ENCODE results near the gene ANAPC2.
A peak's percentile ranks its signal among the peaks of the same experiment; 100 is the strongest.

Gene ANAPC2

GRCh38 chr9:137221095-137221505 lies 32.7 kb upstream of the ANAPC2 start:
- Mint-ChIP-seq H3K4me3 (no peak overlapping the region), H3K27me3 (no peaks in the 10 kb centered on the region), H3K36me3 (no peaks in the 10 kb centered on the region), H3K4me1 (peaks cover 3% of the 10 kb centered on the region), H3K9me3 (no peaks in the 10 kb centered on the region), H3K27ac (no peak overlapping the region)

- Mint-ChIP-seq H3K9me3 (no peaks in the 10 kb centered on the region), H3K36me3 (no peaks in the 10 kb centered on the region)
These were observed 32.1 kb upstream of the ANAPC2 start for GRCh38 chr9:137220317-137221094.

DNA sequence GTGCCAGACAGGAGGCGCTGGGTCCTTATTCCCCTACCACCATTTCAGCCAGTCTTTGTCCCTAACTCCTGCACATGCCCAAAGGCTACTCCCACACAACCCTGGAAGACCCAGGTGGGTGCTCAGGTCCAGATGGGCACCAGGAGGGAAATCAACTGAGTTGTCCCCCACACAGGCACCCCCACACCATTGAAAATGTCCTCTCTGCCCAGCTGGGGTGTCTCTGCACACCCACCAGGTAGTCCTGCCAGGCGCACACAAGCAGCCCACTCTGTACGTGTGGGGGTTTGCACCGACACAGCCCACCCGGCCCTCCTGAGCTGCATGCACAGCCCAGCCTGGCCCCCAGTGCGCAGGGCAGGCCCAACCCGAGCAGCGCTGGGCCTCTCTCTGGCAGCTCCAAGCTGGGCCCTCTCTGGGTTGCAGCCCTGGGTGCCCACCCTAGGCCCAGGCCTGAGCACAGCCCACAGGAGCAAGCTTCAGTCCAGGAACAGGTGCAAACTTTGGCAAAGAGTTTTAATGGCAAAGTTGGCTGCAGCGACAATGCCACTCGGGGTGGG lies 31.5 kb upstream of the ANAPC2 start:
- Mint-ChIP-seq H3K4me3 (no peak overlapping the region), H3K9me3 (no peaks in the 10 kb centered on the region), H3K36me3 (no peaks in the 10 kb centered on the region), H3K4me1 (peaks cover 3% of the 10 kb centered on the region), H3K27ac (no peak overlapping the region), H3K27me3 (no peaks in the 10 kb centered on the region)

More at GRCh38 chr9:137220317-137221094, 32.1 kb upstream of the ANAPC2 start:
- H3K27me3 Mint-ChIP-seq: no peaks in the 10 kb centered on the region
- H3K4me1 Mint-ChIP-seq: peaks cover 3% of the 10 kb centered on the region
- no peak overlapping the region for H3K4me3 Mint-ChIP-seq
- H3K27ac Mint-ChIP-seq: peak overlapping the region; percentile 72

DNA sequence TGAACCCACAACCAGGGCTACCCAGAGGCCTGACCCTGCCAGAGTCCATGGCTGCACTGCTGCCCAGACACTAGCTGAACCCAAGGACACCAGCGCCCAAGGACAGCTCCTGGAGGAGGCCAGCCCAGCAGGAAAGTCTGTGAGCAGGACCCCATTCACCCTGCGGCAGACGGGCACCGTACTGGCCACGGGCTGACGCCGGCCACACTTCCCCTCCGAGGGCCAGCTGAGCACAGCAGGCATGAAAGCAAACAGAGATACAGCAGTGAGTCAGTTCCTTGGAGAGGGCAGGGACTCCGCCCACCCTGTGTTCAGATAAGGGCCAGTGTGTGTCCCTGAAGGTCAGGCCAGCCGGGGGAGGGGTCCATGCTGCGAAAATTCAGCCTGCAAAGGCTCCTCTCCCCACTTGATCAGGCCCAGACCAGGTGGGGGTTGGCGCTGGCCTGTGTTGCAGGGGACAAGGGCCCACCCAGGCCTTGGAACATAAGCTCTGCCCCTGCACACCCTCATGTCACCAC lies 30.5 kb upstream of the ANAPC2 start:
- H3K4me3 Mint-ChIP-seq: no peak overlapping the region

GRCh38 chr9:137218212-137218753 lies 29.9 kb upstream of the ANAPC2 start:
- Mint-ChIP-seq H3K27me3 (no peaks in the 10 kb centered on the region), H3K36me3 (no peaks in the 10 kb centered on the region), H3K4me3 (no peak overlapping the region), H3K4me1 (peaks cover 3% of the 10 kb centered on the region), H3K27ac (no peak overlapping the region), H3K9me3 (no peaks in the 10 kb centered on the region)

More for the DNA sequence above, 30.5 kb upstream of the ANAPC2 start:
- Mint-ChIP-seq H3K27me3 (no peaks in the 10 kb centered on the region), H3K27ac (no peak overlapping the region), H3K36me3 (no peaks in the 10 kb centered on the region), H3K9me3 (no peaks in the 10 kb centered on the region), H3K4me1 (peaks cover 3% of the 10 kb centered on the region)

GRCh38 chr9:137217276-137218211 lies 29.2 kb upstream of the ANAPC2 start:
- H3K9me3 Mint-ChIP-seq: no peaks in the 10 kb centered on the region
- H3K27ac Mint-ChIP-seq: no peak overlapping the region
- no peak overlapping the region for H3K4me3 Mint-ChIP-seq
- no peaks in the 10 kb centered on the region for H3K27me3 Mint-ChIP-seq
- H3K36me3 Mint-ChIP-seq: no peaks in the 10 kb centered on the region
- H3K4me1 Mint-ChIP-seq: no peaks in the 10 kb centered on the region

DNA sequence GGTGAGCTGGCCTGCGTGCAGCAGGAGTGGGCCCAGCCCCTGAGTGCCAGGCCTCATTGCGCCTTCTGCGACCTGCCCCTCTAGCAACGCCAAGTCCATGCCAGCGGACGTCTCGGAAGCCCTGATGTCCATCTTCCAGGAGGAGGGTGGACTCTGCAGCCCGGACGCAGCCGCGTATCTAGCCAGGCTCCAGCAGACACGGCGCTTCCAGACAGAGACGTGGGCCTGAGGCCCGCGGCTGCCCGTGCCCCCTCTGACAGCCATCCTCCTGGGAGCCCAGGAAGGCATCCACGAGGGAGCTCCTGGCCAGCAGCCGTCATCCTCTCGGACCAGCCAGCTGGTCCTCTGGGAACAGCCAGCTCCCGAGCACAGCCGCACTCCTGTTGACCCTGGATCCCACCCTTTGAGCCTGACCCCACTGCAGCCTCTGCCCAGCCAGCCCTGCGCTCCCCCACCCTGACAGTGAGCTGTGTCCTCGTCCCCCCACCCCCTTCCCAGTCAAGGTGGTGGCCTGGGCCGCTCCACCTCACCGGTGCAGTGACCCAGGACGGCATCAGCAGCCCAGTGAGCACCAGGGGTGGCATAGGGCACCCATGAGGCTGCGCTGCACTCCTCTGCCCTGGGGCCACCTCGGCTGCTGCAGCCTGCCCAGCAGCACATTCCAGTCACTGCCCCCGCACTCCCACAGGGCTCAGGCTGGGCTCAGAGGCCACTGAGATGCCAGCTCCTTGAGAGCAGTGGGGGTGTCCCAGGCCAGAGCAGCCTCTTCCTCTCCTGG lies 28.0 kb upstream of the ANAPC2 start:
- no peak overlapping the region for H3K4me3 Mint-ChIP-seq
- H3K27me3 Mint-ChIP-seq: no peaks in the 10 kb centered on the region
- H3K9me3 Mint-ChIP-seq: no peaks in the 10 kb centered on the region
- no peak overlapping the region for H3K27ac Mint-ChIP-seq
- H3K4me1 Mint-ChIP-seq: no peaks in the 10 kb centered on the region
- no peaks in the 10 kb centered on the region for H3K36me3 Mint-ChIP-seq

GRCh38 chr9:137215196-137215986 lies 27.0 kb upstream of the ANAPC2 start:
- H3K9me3 Mint-ChIP-seq: no peaks in the 10 kb centered on the region
- H3K27me3 Mint-ChIP-seq: no peaks in the 10 kb centered on the region
- no peak overlapping the region for H3K4me3 Mint-ChIP-seq
- no peak overlapping the region for H3K27ac Mint-ChIP-seq
- H3K36me3 Mint-ChIP-seq: peaks cover 1% of the 10 kb centered on the region
- H3K4me1 Mint-ChIP-seq: no peaks in the 10 kb centered on the region

DNA sequence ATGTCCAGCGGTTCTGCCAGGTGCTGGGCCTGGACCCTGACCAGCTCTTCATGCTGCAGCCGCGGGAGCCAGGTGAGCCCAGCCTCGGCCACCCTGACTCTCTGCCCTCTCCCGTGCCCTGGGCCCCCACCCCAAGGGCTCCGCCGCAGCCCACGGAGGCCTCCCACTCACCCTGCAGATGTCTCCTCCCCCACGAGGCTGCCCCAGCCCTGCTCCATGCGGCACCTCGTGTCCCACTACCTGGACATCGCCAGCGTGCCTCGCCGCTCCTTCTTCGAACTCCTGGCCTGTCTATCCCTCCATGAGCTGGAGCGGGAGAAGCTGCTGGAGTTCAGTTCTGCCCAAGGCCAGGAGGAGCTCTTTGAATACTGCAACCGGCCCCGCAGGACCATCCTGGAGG lies 26.3 kb upstream of the ANAPC2 start:
- Mint-ChIP-seq H3K4me1 (no peaks in the 10 kb centered on the region), H3K27ac (no peak overlapping the region), H3K4me3 (no peak overlapping the region), H3K27me3 (no peaks in the 10 kb centered on the region), H3K9me3 (no peaks in the 10 kb centered on the region), H3K36me3 (peaks cover 1% of the 10 kb centered on the region)

DNA sequence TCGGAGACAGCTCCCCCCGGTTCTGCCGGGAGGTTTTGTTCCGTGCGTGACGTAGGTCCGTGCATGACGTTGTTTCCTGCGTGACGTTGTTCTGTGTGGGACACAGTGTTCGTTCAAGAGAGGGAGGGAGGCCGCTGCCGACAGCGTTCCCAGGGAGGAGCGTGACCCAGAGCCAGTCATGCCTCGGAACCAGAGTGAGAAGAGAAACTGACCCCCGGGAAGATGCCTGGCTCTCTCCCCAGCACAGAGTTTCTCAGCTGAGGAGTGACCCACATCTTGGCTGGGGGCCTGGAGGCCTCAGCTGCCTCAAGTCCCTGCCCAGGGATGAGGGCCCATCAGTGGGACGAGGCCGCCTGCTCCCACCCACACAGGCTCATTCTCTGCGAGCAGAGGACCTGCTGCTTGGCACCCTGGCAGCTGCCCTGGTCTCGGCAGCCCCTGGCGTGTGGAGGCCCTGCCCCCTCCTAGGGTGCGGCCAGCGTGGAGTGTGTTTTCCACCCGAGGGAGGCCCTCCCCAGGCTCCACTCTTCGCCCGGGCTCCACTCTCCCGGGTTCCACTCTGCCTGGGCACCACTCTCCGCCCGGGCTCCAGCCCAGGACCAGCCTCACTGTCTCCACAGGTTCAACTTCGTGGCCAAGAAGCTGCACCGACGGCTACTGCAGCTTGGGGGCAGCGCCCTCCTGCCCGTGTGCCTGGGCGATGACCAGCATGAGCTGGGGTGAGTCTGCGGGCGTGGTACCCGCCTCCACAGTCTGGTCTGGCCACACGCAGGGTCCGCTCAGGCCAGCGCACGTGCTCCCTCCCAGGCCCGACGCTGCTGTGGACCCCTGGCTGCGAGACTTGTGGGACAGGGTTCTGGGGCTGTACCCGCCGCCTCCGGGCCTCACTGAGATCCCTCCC lies 25.1 kb upstream of the ANAPC2 start:
- peaks cover 1% of the 10 kb centered on the region for H3K36me3 Mint-ChIP-seq
- no peaks in the 10 kb centered on the region for H3K4me1 Mint-ChIP-seq
- H3K27ac Mint-ChIP-seq: no peak overlapping the region
- no peak overlapping the region for H3K4me3 Mint-ChIP-seq
- H3K27me3 Mint-ChIP-seq: no peaks in the 10 kb centered on the region
- H3K9me3 Mint-ChIP-seq: no peaks in the 10 kb centered on the region

DNA sequence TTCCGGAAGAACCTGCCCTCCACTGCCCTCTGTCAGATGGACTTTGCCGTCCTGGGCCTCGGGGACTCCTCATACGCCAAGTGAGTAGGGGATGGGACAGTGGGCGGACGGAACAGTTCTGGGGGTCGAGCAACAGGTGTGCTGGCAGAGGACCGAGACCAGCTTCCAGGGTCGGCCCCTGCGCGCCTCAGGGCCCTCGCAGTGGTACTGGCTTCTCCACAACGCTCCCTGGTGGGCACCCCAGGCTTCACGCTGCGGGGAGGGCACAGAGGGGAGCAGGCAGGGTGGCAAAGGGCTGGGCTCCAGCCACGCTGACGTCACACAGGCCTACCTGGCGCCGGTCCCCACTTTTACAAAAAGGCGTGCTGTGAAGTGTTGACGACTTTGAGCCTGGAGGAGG lies 24.2 kb upstream of the ANAPC2 start:
- Mint-ChIP-seq H3K27me3 (no peaks in the 10 kb centered on the region), H3K36me3 (peaks cover 1% of the 10 kb centered on the region), H3K4me1 (peaks cover 2% of the 10 kb centered on the region), H3K4me3 (no peak overlapping the region), H3K27ac (no peak overlapping the region), H3K9me3 (no peaks in the 10 kb centered on the region)

DNA sequence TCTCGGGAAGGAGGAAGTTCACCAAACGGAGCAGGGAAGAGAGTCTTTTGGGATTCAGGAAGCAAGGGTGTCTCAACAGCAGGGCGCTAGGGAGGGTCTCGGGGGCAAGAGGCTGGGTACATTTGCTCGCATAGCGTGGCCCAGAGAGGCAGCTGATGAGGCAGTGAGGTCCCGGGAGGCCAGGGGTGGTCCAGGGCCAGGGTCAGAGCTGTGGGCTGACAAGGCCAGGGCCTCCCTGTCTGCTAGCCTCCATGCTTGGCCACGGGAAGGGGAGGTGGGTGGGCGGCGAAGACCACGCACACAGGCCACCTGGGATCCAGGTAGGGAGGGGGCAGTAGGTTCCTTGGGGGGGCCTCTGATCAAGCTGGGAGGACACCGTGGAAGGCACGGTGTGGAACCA lies 23.2 kb upstream of the ANAPC2 start:
- Mint-ChIP-seq H3K27ac (no peak overlapping the region), H3K9me3 (no peaks in the 10 kb centered on the region), H3K27me3 (no peaks in the 10 kb centered on the region), H3K4me1 (peaks cover 12% of the 10 kb centered on the region), H3K36me3 (peaks cover 1% of the 10 kb centered on the region), H3K4me3 (no peak overlapping the region)

DNA sequence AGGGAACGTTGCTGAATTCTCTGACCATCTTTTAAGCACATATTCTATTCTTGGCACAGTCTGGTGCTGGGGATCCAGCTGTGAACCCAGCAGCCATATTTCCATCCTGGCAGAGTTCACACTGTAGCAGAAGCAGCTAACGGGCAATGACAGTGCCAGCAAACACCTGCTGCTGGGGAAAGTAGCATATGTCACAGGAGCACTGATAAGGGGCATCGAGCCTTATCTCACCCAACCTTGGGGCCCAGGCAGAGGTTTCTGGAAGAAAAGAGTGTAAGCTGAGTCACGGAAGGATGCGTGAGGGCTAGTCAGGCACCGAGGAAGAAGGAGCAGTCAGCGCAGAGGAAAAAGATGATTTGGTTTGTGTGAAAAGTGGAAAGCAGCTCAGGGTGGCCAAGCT lies 18.2 kb upstream of the ANAPC2 start:
- no peaks in the 10 kb centered on the region for H3K27me3 Mint-ChIP-seq
- H3K4me3 Mint-ChIP-seq: peak overlapping the region; percentile 93
- no peaks in the 10 kb centered on the region for H3K9me3 Mint-ChIP-seq
- H3K4me1 Mint-ChIP-seq: peaks cover 30% of the 10 kb centered on the region
- peak overlapping the region; percentile 88 for H3K27ac Mint-ChIP-seq
- peaks cover 1% of the 10 kb centered on the region for H3K36me3 Mint-ChIP-seq
